ENCODE data around the gene SDK2.

- TF ChIP-seq, protein P1, sequence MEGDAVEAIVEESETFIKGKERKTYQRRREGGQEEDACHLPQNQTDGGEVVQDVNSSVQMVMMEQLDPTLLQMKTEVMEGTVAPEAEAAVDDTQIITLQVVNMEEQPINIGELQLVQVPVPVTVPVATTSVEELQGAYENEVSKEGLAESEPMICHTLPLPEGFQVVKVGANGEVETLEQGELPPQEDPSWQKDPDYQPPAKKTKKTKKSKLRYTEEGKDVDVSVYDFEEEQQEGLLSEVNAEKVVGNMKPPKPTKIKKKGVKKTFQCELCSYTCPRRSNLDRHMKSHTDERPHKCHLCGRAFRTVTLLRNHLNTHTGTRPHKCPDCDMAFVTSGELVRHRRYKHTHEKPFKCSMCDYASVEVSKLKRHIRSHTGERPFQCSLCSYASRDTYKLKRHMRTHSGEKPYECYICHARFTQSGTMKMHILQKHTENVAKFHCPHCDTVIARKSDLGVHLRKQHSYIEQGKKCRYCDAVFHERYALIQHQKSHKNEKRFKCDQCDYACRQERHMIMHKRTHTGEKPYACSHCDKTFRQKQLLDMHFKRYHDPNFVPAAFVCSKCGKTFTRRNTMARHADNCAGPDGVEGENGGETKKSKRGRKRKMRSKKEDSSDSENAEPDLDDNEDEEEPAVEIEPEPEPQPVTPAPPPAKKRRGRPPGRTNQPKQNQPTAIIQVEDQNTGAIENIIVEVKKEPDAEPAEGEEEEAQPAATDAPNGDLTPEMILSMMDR (IDR thresholded peaks at IDR 0.05; ENCODE audit: poor library complexity): no peak
- TF ChIP-seq EZH2phosphoT487 (IDR thresholded peaks at IDR 0.05; ENCODE audit: low read depth, severe bottlenecking, unreplicated experiment): no peak
- no peak for TF ChIP-seq EZH2 (IDR thresholded peaks at IDR 0.05; ENCODE audit: borderline replicate concordance)
Observed at GRCh38 chr17:73464447-73464846, 179.8 kb downstream of the SDK2 start.

Data from hepatocyte (in vitro differentiated cells).